ENCODE measurements around the gene NOP56.

- no peak for TF ChIP-seq MAX (IDR thresholded peaks at IDR 0.05; ENCODE audit: insufficient read depth, insufficient read length)
- TF ChIP-seq EZH2 (IDR thresholded peaks at IDR 0.05; ENCODE audit: borderline replicate concordance, low read depth, low read length, severe bottlenecking) = no peak
- no peak for TF ChIP-seq MYC (IDR thresholded peaks at IDR 0.05; ENCODE audit: low read depth, low read length)
- TF ChIP-seq CTCF (IDR thresholded peaks at IDR 0.05; ENCODE audit: extremely low read depth in 1 of 2, insufficient read depth in 1 of 2, low read depth in 1 of 2, low read length in 2 of 2) = no peak
Observed at GRCh38 chr20:2643708-2644107, 8.7 kb upstream of the NOP56 start.

Measured in endothelial cell of umbilical vein (primary cell).